K562 (cell line): ENCODE results near the gene NRXN3. TPM values are rescaled to one million over a fixed set of nuclear protein-coding genes. Genes with fewer than 3 reads are reported as not detected.

Source experiments
- ATAC-seq: fragments of 200-7000 bp; cut with Tn5 transposase; 3 replicates; pipeline ENCODE4 v1.9.1; 2020; ENCODE audit warnings: moderate library complexity
- BruUV-seq: library from RNA; stranded (reverse); fragments of 400-500 nt; replicated peaks from 2 replicates; lab custom pipeline; 2021; lab: Mats Ljungman, UMichigan
- CTCF ChIA-PET: fragments of 300-600 bp; formaldehyde crosslinking; extraction: SDS; loops from one replicate; lab custom pipeline; 2021; ENCODE audit warnings: low intra/inter-chr PET ratio; lab: Yijun Ruan, JAX
- POLR2A ChIA-PET: fragments of 300-600, 350-650 bp; sonication (Branson Sonifier 250); formaldehyde crosslinking; extraction: SDS; loops from one replicate; lab custom pipeline; 2021; ENCODE audit warnings: antibody characterized with exemption, inconsistent platforms; lab: Yijun Ruan, JAX
- DNase-seq, 4 experiments: peaks; one replicate each; pipeline versions ENCODE4 v3.0.0 to v3.0.0-alpha.2; 2011 to 2018; ENCODE audit warnings: low spot score in 3 of 4, mixed read lengths in 3 of 4; ENCODE audit errors: extremely low read depth in 1 of 4
- FAIRE-seq: peaks from 2 replicates; lab custom pipeline; 2011; peaks lifted over from hg19 to GRCh38; lab: Jason Lieb, UNC
- H2AFZ ChIP-seq: 2 replicates; pipeline ENCODE4 v1.6.0; 2011; ENCODE audit warnings: low read depth, low read length, control low read depth, inconsistent platforms
- H3K27ac ChIP-seq: fragments of 200-600 bp; 3 replicates; pipeline ENCODE4 v1.8.0; 2011; ENCODE audit warnings: low read depth, mild to moderate bottlenecking, control low read depth, inconsistent platforms, low read length, moderate library complexity, mixed read lengths; ENCODE audit errors: extremely low read depth
- H3K27me3 ChIP-seq, 2 experiments: fragments of 300-600 bp in 1 of 2; 2 replicates in 1 of 2; 3 replicates in 1 of 2; pipeline versions ENCODE4 v1.6.0 to v1.8.0; 2011; ENCODE audit warnings: inconsistent platforms in 2 of 2, low read length in 2 of 2, mild to moderate bottlenecking in 1 of 2, mixed read lengths in 1 of 2, moderate library complexity in 1 of 2; ENCODE audit not compliant: control insufficient read depth in 2 of 2, insufficient read depth in 2 of 2
- H3K36me3 ChIP-seq: fragments of 300-600 bp; 3 replicates; pipeline ENCODE4 v1.8.0; 2011; ENCODE audit warnings: mild to moderate bottlenecking, low read length, inconsistent platforms; ENCODE audit not compliant: control insufficient read depth, insufficient read depth
- H3K4me1 ChIP-seq, 2 experiments: fragments of 200-600 bp in 1 of 2; replicated peaks in 1 of 2; 2 replicates in 1 of 2; 3 replicates in 1 of 2; pipeline versions ENCODE4 v1.5.1 to v1.8.0; 2011; ENCODE audit warnings: inconsistent platforms in 2 of 2, low read length in 2 of 2, mild to moderate bottlenecking in 1 of 2, mixed read lengths in 1 of 2, moderate library complexity in 1 of 2; ENCODE audit not compliant: control insufficient read depth in 2 of 2, insufficient read depth in 2 of 2
- H3K4me2 ChIP-seq: 2 replicates; pipeline ENCODE4 v1.6.1; 2011; ENCODE audit warnings: low read length, control low read depth, inconsistent platforms, mixed read lengths; ENCODE audit not compliant: insufficient read depth
- H3K4me3 ChIP-seq: fragments of 200-600 bp; sonication (generic), shearing (Covaris generic); 2 replicates; pipeline ENCODE4 v1.5.1; 2016; ENCODE audit warnings: control low read depth, inconsistent platforms
- H3K79me2 ChIP-seq: fragments of 200-600 bp; 3 replicates; pipeline ENCODE4 v1.8.0; 2011; ENCODE audit warnings: low read length, inconsistent platforms; ENCODE audit not compliant: control insufficient read depth, insufficient read depth
- H3K9ac ChIP-seq, 2 experiments: 2 replicates each; pipeline versions ENCODE4 v1.6.0 to v1.6.1; 2011; ENCODE audit warnings: low read depth in 2 of 2, low read length in 2 of 2, control low read depth in 1 of 2, inconsistent platforms in 1 of 2, mild to moderate bottlenecking in 1 of 2, mixed read lengths in 1 of 2; ENCODE audit not compliant: insufficient read depth in 1 of 2
- H3K9me1 ChIP-seq: one replicate; pipeline ENCODE4 v1.6.0; 2011; ENCODE audit warnings: inconsistent platforms, mild to moderate bottlenecking, low read length, moderate library complexity; ENCODE audit not compliant: control insufficient read depth, insufficient read depth
- H3K9me3 ChIP-seq: replicated peaks from 2 replicates; pipeline ENCODE4 v1.5.1; 2011; ENCODE audit warnings: low read depth, low read length, inconsistent platforms; ENCODE audit not compliant: control insufficient read depth, insufficient read depth
- H4K20me1 ChIP-seq: replicated peaks from 2 replicates; pipeline ENCODE4 v1.6.1; 2011; ENCODE audit warnings: low read length, inconsistent platforms, mixed read lengths; ENCODE audit not compliant: control insufficient read depth, insufficient read depth
- ATF6 ChIP-seq: sonication (generic); formaldehyde crosslinking; IDR thresholded peaks from 2 replicates; pipeline ENCODE4 v1.4.0; 2020; ENCODE audit warnings: mild to moderate bottlenecking, missing genetic modification reagents
- CAMTA2 ChIP-seq: fragments of 250-450 bp; sonication (Bioruptor Pico); conservative IDR thresholded peaks from 2 replicates; pipeline ENCODE4 v1.5.1; 2022
- CBX1 ChIP-seq: sonication (generic); IDR thresholded peaks from 2 replicates; pipeline ENCODE4 v1.6.1; 2016; ENCODE audit warnings: antibody characterized with exemption, low read depth, mild to moderate bottlenecking
- FUS ChIP-seq: fragments of 200-400 bp; formaldehyde crosslinking; optimal IDR thresholded peaks from 2 replicates; pipeline ENCODE3; 2017; ENCODE audit warnings: low read depth, low read length
- HOMEZ ChIP-seq: fragments of 250-450 bp; sonication (Bioruptor Pico); IDR thresholded peaks from 2 replicates; pipeline ENCODE4 v1.4.0; 2020; ENCODE audit warnings: mild to moderate bottlenecking, moderate library complexity
- NONO ChIP-seq, 2 experiments: fragments of 200-400 bp in 1 of 2; fragments of 450-650 bp in 1 of 2; formaldehyde crosslinking in 1 of 2; IDR thresholded peaks; 2 replicates each; pipeline ENCODE4 v1.6.1; 2017; ENCODE audit warnings: low read depth in 2 of 2, mild to moderate bottlenecking in 2 of 2, moderate library complexity in 2 of 2, low read length in 1 of 2
- PHF20 ChIP-seq: fragments of 450-650 bp; IDR thresholded peaks from 2 replicates; pipeline ENCODE4 v1.6.1; 2018; ENCODE audit not compliant: partially characterized antibody
- PURB ChIP-seq: sonication (generic); formaldehyde crosslinking; IDR thresholded peaks from 2 replicates; pipeline ENCODE4 v1.9.0; 2021; ENCODE audit warnings: low read depth, mild to moderate bottlenecking, missing genetic modification reagents
- RFX7 ChIP-seq: fragments of 250-450 bp; sonication (Bioruptor Pico); IDR thresholded peaks from 2 replicates; pipeline ENCODE4 v1.5.1; 2021; ENCODE audit warnings: mild to moderate bottlenecking
- XRCC4 ChIP-seq: IDR thresholded peaks from one replicate; pipeline ENCODE4 v1.6.1; 2011; ENCODE audit not compliant: insufficient read depth, insufficient read length; ENCODE audit errors: extremely low read depth
- XRCC5 ChIP-seq: fragments of 200-400 bp; formaldehyde crosslinking; IDR thresholded peaks from 2 replicates; pipeline ENCODE4 v1.6.1; 2017; ENCODE audit warnings: low read depth, mild to moderate bottlenecking, low read length
- ZNF76 ChIP-seq: fragments of 250-450 bp; sonication (Bioruptor Pico); IDR thresholded peaks from 2 replicates; pipeline ENCODE4 v1.4.0; 2020; ENCODE audit warnings: mild to moderate bottlenecking, moderate library complexity, borderline replicate concordance
- ZNF778 ChIP-seq: fragments of 450-650 bp; formaldehyde crosslinking; IDR thresholded peaks from 2 replicates; pipeline ENCODE4 v1.4.0; 2020; ENCODE audit warnings: mild to moderate bottlenecking, moderate library complexity
- in situ Hi-C: fragments of 300-500 bp; cut with MboI; formaldehyde crosslinking; loops from 4 replicates; pipeline ENCODE4 v1.15.0; 2018; ENCODE audit warnings: inconsistent platforms, mixed read lengths
- intact Hi-C: fragments of 100-400 bp; cut with micrococcal nuclease; formaldehyde crosslinking; loops from 2 replicates; pipeline ENCODE4 v1.14.2; 2022
- polyA plus RNA-seq, 8 experiments: library from polyadenylated mRNA; depleted of rRNA in 4 of 8; stranded (reverse) in 5 of 8; unstranded in 3 of 8; fragments of >200 nt; fragmentation: Nextera tagmentation in 2 of 8; fragmentation: Illumina TruSeq in 1 of 8; extraction: Ambion mirVana in 2 of 8; extraction: Trizol in 1 of 8; gene quantifications; 2 replicates each; pipeline versions ENCODE4 v1.2.1 to v1.2.3, GENCODE V29; 2011 to 2014; ENCODE audit warnings: inconsistent platforms in 1 of 8, missing spikeins in 1 of 8
- total RNA-seq, 7 experiments: library from RNA; depleted of rRNA in 6 of 7; stranded (reverse); fragments of >200 nt in 6 of 7; fragmentation: Illumina TruSeq in 2 of 7; extraction: Trizol in 2 of 7; gene quantifications; 2 replicates each; pipeline versions ENCODE4 v1.2.1 to v1.2.3, GENCODE V29; 2011 to 2021; ENCODE audit warnings: low replicate concordance in 1 of 7

NRXN3 gene
- total and polyA plus RNA-seq, 9 of the 15 experiments (the other 6 are each of a cell fraction or from before 2014, with no cell fraction given), result 0.09 TPM; not detected in 8

GRCh38 chr14:79840103-79840502, 1669.9 kb downstream of the NRXN3 start:
- Histone ChIP-seq H3K9me1 (no peaks in the 10 kb centered on the region), H2AFZ (no peak overlapping the region), H3K4me3 (no peak overlapping the region)
- DNase-seq, result no peak
- POLR2A ChIA-PET, result no interaction called here
- intact Hi-C loops, result no loop called here
- no peak for TF ChIP-seq ATF6 (CRISPR knock-in tag)
- TF ChIP-seq XRCC5, result no peak
- TF ChIP-seq PHF20, result no peak
- no peak for TF ChIP-seq NONO (IDR thresholded peaks at IDR 0.05; ENCODE audit: low read depth in 2 of 2, low read length in 1 of 2)
- no peak for TF ChIP-seq CBX1
- no peak for TF ChIP-seq FUS
- no peak for TF ChIP-seq ZNF778 (CRISPR knock-in tag)
- TF ChIP-seq PURB (CRISPR knock-in tag), result no peak
- TF ChIP-seq RFX7 (CRISPR knock-in tag), result no peak
- no peak for TF ChIP-seq ZNF76 (CRISPR knock-in tag)
- no peak for TF ChIP-seq CAMTA2
- no peak for TF ChIP-seq HOMEZ (CRISPR knock-in tag)
- TF ChIP-seq XRCC4, result no peak
- TF ChIP-seq, all 486 proteins: peak for 0
- Histone ChIP-seq H4K20me1 (no peaks in the 10 kb centered on the region), H3K27ac (no peak overlapping the region), H3K9me3 (no peaks in the 10 kb centered on the region), H3K36me3 (no peaks in the 10 kb centered on the region), H3K4me2 (no peak overlapping the region), H3K9ac (no peak overlapping the region), H3K4me1 (no peaks in the 10 kb centered on the region), H3K79me2 (no peaks in the 10 kb centered on the region), H3K27me3 (no peaks in the 10 kb centered on the region)
- in situ Hi-C loops, result no loop called here
- no peak for ATAC-seq
- no TSS peak for BruUV-seq
- CTCF ChIA-PET, result no interaction called here
- FAIRE-seq, result no peak
